GM21515 (cell line): ENCODE data around the gene ARHGAP6.
A peak's percentile ranks its signal among the peaks of the same experiment; 100 is the strongest.
"Not testable (repeated sequence)": the region's sequence is repeated elsewhere in the genome, so short reads cannot be mapped to it uniquely, and the experiment has no call there.

Experiments used
- ATAC-seq: cut with Tn5 transposase; IDR thresholded peaks from one replicate; pipeline ENCODE4 v1.9.1; 2021; ENCODE audit not compliant: unreplicated experiment

The ARHGAP6 gene

GRCh38 chrX:11579636-11580600 lies 85.8 kb downstream of the ARHGAP6 start:
- ATAC-seq, result no peak

GRCh38 chrX:11578301-11578700 lies 87.4 kb downstream of the ARHGAP6 start:
- not testable (repeated sequence) for ATAC-seq

- ATAC-seq, result no peak
These were observed 88.1 kb downstream of the ARHGAP6 start for GRCh38 chrX:11577603-11578002.

GRCh38 chrX:11575332-11575731 lies 90.4 kb downstream of the ARHGAP6 start:
- no peak for ATAC-seq

- no peak for ATAC-seq
These were observed 98.0 kb downstream of the ARHGAP6 start for GRCh38 chrX:11567528-11568220.

GRCh38 chrX:11566789-11567188 lies 98.9 kb downstream of the ARHGAP6 start:
- no peak for ATAC-seq

GRCh38 chrX:11566173-11566572 lies 99.5 kb downstream of the ARHGAP6 start:
- ATAC-seq, result no peak

- ATAC-seq, result no peak
These were observed 101.2 kb downstream of the ARHGAP6 start for GRCh38 chrX:11564546-11564945.

- no peak for ATAC-seq
These were observed 103.2 kb downstream of the ARHGAP6 start for GRCh38 chrX:11562570-11562969.

- no peak for ATAC-seq
These were observed 106.7 kb downstream of the ARHGAP6 start for GRCh38 chrX:11558972-11559371.

- ATAC-seq, result no peak
These were observed 108.6 kb downstream of the ARHGAP6 start for GRCh38 chrX:11557120-11557519.

- no peak for ATAC-seq
These were observed 110.0 kb downstream of the ARHGAP6 start for GRCh38 chrX:11555759-11556158.

- no peak for ATAC-seq
These were observed 112.1 kb downstream of the ARHGAP6 start for GRCh38 chrX:11553594-11553993.

GRCh38 chrX:11551151-11551550 lies 114.6 kb downstream of the ARHGAP6 start:
- no peak for ATAC-seq

- no peak for ATAC-seq
These were observed 118.8 kb downstream of the ARHGAP6 start for GRCh38 chrX:11546917-11547316.

GRCh38 chrX:11543249-11543648 lies 122.5 kb downstream of the ARHGAP6 start:
- no peak for ATAC-seq

GRCh38 chrX:11541510-11541909 lies 124.2 kb downstream of the ARHGAP6 start:
- no peak for ATAC-seq

GRCh38 chrX:11540532-11541377 lies 125.0 kb downstream of the ARHGAP6 start:
- ATAC-seq, result peak; percentile 78

GRCh38 chrX:11537141-11537540 lies 128.6 kb downstream of the ARHGAP6 start:
- no peak for ATAC-seq

GRCh38 chrX:11535156-11535919 lies 130.4 kb downstream of the ARHGAP6 start:
- no peak for ATAC-seq
